Measurements from ENCODE around the gene CBARP. TPM values are rescaled to one million over a fixed set of nuclear protein-coding genes. Genes with fewer than 3 reads are reported as not detected.

CBARP gene
- total and polyA plus RNA-seq, 2 of the 4 experiments (the other 2 are of a cell fraction), result 0.18 to 3.9 TPM

DNA sequence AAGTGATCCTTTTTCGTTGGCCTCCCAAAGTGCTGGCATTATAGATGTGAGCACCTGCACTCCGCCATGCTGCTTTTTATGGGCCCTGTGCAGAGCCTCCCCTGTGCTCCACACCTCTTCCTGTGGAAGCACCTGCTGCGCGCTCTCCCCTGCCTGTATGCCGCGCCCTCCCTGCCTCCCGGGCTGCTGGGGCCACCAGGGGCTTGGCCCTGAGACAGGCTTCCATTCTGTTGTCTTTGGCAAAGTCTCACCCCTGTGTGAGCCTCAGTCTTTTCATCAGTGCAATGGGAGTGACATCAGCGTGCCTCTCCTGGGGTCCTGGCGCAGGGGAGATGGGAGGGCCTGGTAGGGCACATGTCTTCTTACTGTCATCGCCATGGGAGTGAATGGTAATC is 38.8 kb upstream of the CBARP start:
- ATAC-seq (ENCODE audit: low read depth), result no peak
- POLR2A ChIA-PET (ENCODE audit: unreplicated experiment), result no interaction called here
- Histone ChIP-seq H4K8ac (ENCODE audit: low read depth in 2 of 2, low read length in 2 of 2) (peak overlapping the region; percentile 59 to 86; a peak in 2 of 4 replicates), H3K4ac (ENCODE audit: low read depth, low read length) (0 out of 2 replicates have a peak overlapping the region, but pooled peaks have one; percentile 86), H3K9me1 (ENCODE audit: insufficient read depth, low read length) (no peaks in the 10 kb centered on the region; the same call in 1 of the 2 replicates), H3K23ac (ENCODE audit: low read depth, low read length) (peak overlapping the region; percentile 93; the same call in 1 of the 2 replicates), H2AK9ac (replicated peaks; ENCODE audit: low read depth, low read length, poor library complexity) (peak overlapping the region; percentile 100), H2BK20ac (ENCODE audit: low read depth, low read length) (no peak overlapping the region), H3K4me3 (ENCODE audit: insufficient read depth, low read depth, low read length) (no peak overlapping the region), H3K9ac (ENCODE audit: low read depth, low read length) (peak overlapping the region; percentile 81; the same call in 1 of the 2 replicates), H3K56ac (ENCODE audit: extremely low read depth, insufficient read depth, low read length) (no peak overlapping the region), H2AK5ac (ENCODE audit: low read depth, low read length) (peak overlapping the region; percentile 51; the same call in 1 of the 2 replicates), H3K4me2 (ENCODE audit: low read depth, low read length) (peak overlapping the region; percentile 82; the same call in 1 of the 2 replicates), H2AFZ (replicated peaks; ENCODE audit: low read length, poor library complexity) (peak overlapping the region; percentile 43), H3K9me3 (ENCODE audit: control insufficient read depth, insufficient read depth, low read length) (no peaks in the 10 kb centered on the region), H2BK120ac (ENCODE audit: low read depth, low read length) (no peak overlapping the region), H3K79me1 (ENCODE audit: low read depth in 1 of 2, low read length in 2 of 2) (peaks cover 22 to 56% of the 10 kb centered on the region in 2 experiments; a peak in 3 of 4 replicates), H3K27me3 (ENCODE audit: control insufficient read depth, insufficient read depth, low read length) (no peaks in the 10 kb centered on the region), H3K36me3 (ENCODE audit: control insufficient read depth, insufficient read depth, low read length) (peaks cover 42% of the 10 kb centered on the region), H3K4me1 (ENCODE audit: control insufficient read depth, insufficient read depth, low read length) (peaks cover 15% of the 10 kb centered on the region), H3K27ac (ENCODE audit: insufficient read depth, low read length) (no peak overlapping the region), H3K18ac (ENCODE audit: low read depth, low read length) (no peak overlapping the region), H2BK5ac (ENCODE audit: low read depth, low read length, poor library complexity, severe bottlenecking) (no peak overlapping the region), H4K91ac (ENCODE audit: insufficient read depth, low read depth, low read length) (peak overlapping the region; percentile 66; the same call in 1 of the 2 replicates), H4K20me1 (ENCODE audit: insufficient read depth, low read length) (peaks cover 54% of the 10 kb centered on the region), H4K5ac (ENCODE audit: low read depth, low read length) (no peak overlapping the region; the same call in 1 of the 2 replicates), H2BK15ac (ENCODE audit: low read depth, low read length) (no peak overlapping the region), H3K14ac (replicated peaks; ENCODE audit: low read depth, low read length) (0 out of 2 replicates have a peak overlapping the region, but pooled peaks have one; percentile 97)
- TF ChIP-seq POLR2A (IDR thresholded peaks at IDR 0.05; ENCODE audit: low read depth, low read length) (no peak), ELK1 (IDR thresholded peaks at IDR 0.05; ENCODE audit: borderline replicate concordance, low read depth, low read length) (no peak), RCOR1 (IDR thresholded peaks at IDR 0.05; ENCODE audit: insufficient replicate concordance, low read length) (no peak), CHD1 (IDR thresholded peaks at IDR 0.05; ENCODE audit: low read depth, low read length) (no peak), MAZ (IDR thresholded peaks at IDR 0.05; ENCODE audit: borderline replicate concordance, low read depth, low read length) (no peak), CTCF (conservative IDR thresholded peaks at IDR 0.05; ENCODE audit: low read depth, low read length) (no peak), NFE2L2 (IDR thresholded peaks at IDR 0.05; ENCODE audit: low read depth, low read length) (no peak), MAFK (IDR thresholded peaks at IDR 0.05; ENCODE audit: low read depth, low read length) (no peak), SMC3 (IDR thresholded peaks at IDR 0.05; ENCODE audit: low read depth, low read length) (no peak), CEBPB (IDR thresholded peaks at IDR 0.05; ENCODE audit: low read depth, low read length) (no peak), MXI1 (IDR thresholded peaks at IDR 0.05; ENCODE audit: borderline replicate concordance, low read depth, low read length) (no peak), RFX5 (IDR thresholded peaks at IDR 0.05; ENCODE audit: low read depth, low read length) (no peak)
- TF ChIP-seq, protein P1, sequence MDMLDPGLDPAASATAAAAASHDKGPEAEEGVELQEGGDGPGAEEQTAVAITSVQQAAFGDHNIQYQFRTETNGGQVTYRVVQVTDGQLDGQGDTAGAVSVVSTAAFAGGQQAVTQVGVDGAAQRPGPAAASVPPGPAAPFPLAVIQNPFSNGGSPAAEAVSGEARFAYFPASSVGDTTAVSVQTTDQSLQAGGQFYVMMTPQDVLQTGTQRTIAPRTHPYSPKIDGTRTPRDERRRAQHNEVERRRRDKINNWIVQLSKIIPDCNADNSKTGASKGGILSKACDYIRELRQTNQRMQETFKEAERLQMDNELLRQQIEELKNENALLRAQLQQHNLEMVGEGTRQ (IDR thresholded peaks at IDR 0.05; ENCODE audit: low read depth, low read length), result no peak
- no peak for DNase-seq
- in situ Hi-C loops (cut with MboI; ENCODE audit: low sequenced_read_pairs), result no loop called here
- dilution Hi-C loops (cut with HindIII; ENCODE audit: low sequenced_read_pairs, unreplicated experiment), result no loop called here
- CTCF ChIA-PET, result no interaction called here
- intact Hi-C loops (cut with micrococcal nuclease), result loop anchor here (5.0 kb wide), 2 partner anchors 86 to 131 kb away; partner anchors contain the start of gene DAZAP1
- WGBS, 2 experiments (ENCODE audit: extremely low coverage in 2 of 2, insufficient read length in 1 of 2), result 94% methylated on average over 5 of the region's 10 CpGs; no CpG with 5 or more reads in 1 of the 2 experiments
- BruUV-seq (replicated peaks), result no TSS peak
